DOHH2 (cell line): ENCODE results near the gene MYOZ3.

Experiments
- H3F3A ChIP-seq: fragments of 200-600 bp; sonication (generic), shearing (Covaris generic); 2 replicates; pipeline ENCODE4 v1.6.0; 2016; ENCODE audit warnings: antibody characterized with exemption, mild to moderate bottlenecking; ENCODE audit not compliant: control insufficient read depth, insufficient read depth
- H3K27ac ChIP-seq: fragments of 200-600 bp; sonication (generic); 2 replicates; pipeline ENCODE4 v1.5.1; 2014; ENCODE audit warnings: low read depth, mild to moderate bottlenecking, low read length, moderate library complexity
- H3K27me3 ChIP-seq: fragments of 200-600 bp; sonication (generic); 2 replicates; pipeline ENCODE4 v1.6.1; 2014; ENCODE audit warnings: mild to moderate bottlenecking, low read length, mixed read lengths; ENCODE audit not compliant: control insufficient read depth
- H3K36me3 ChIP-seq: fragments of 200-600 bp; sonication (generic); 2 replicates; pipeline ENCODE4 v1.6.1; 2014; ENCODE audit warnings: mild to moderate bottlenecking, low read length, moderate library complexity, mixed read lengths; ENCODE audit not compliant: control insufficient read depth
- H3K4me1 ChIP-seq: fragments of 200-600 bp; sonication (generic); 2 replicates; pipeline ENCODE4 v1.6.1; 2014; ENCODE audit warnings: mild to moderate bottlenecking, low read length, mixed read lengths; ENCODE audit not compliant: control insufficient read depth
- H3K4me2 ChIP-seq: fragments of 200-600 bp; sonication (generic); 2 replicates; pipeline ENCODE4 v1.6.0; 2014; ENCODE audit warnings: mild to moderate bottlenecking, low read length, moderate library complexity
- H3K4me3 ChIP-seq: fragments of 200-600 bp; sonication (generic); 2 replicates; pipeline ENCODE4 v1.5.1; 2014; ENCODE audit warnings: mild to moderate bottlenecking, low read length, mixed read lengths
- H3K79me2 ChIP-seq: fragments of 200-600 bp; sonication (generic); 2 replicates; pipeline ENCODE4 v1.6.1; 2014; ENCODE audit warnings: mild to moderate bottlenecking, low read length, mixed read lengths; ENCODE audit not compliant: control insufficient read depth
- H3K9me2 ChIP-seq: fragments of 200-600 bp; sonication (generic); replicated peaks from 2 replicates; pipeline ENCODE4 v1.6.1; 2014; ENCODE audit warnings: mild to moderate bottlenecking, low read length, mixed read lengths; ENCODE audit not compliant: control insufficient read depth
- H3K9me3 ChIP-seq: fragments of 200-600 bp; sonication (generic); 2 replicates; pipeline ENCODE4 v1.6.1; 2014; ENCODE audit warnings: antibody characterized with exemption, low read length, mixed read lengths; ENCODE audit not compliant: control insufficient read depth, insufficient read depth
- H4K20me1 ChIP-seq: fragments of 200-600 bp; sonication (generic); 2 replicates; pipeline ENCODE4 v1.6.0; 2014; ENCODE audit warnings: low read depth, mild to moderate bottlenecking, antibody characterized with exemption, low read length, moderate library complexity; ENCODE audit not compliant: control insufficient read depth, insufficient read depth
- EZH2phosphoT487 ChIP-seq: fragments of 200-600 bp; sonication (generic); IDR thresholded peaks from 2 replicates; pipeline ENCODE4 v1.6.1; 2017; ENCODE audit warnings: borderline replicate concordance, mild to moderate bottlenecking, antibody characterized with exemption, low read length, moderate library complexity, mixed read lengths
- TF ChIP-seq, protein P1 (sequence below): fragments of 200-600 bp; sonication (generic); IDR thresholded peaks from one replicate; pipeline ENCODE4 v1.5.1; 2014; ENCODE audit warnings: antibody characterized with exemption, mild to moderate bottlenecking, low read depth, low read length; ENCODE audit not compliant: poor library complexity, severe bottlenecking

MYOZ3 gene

DNA sequence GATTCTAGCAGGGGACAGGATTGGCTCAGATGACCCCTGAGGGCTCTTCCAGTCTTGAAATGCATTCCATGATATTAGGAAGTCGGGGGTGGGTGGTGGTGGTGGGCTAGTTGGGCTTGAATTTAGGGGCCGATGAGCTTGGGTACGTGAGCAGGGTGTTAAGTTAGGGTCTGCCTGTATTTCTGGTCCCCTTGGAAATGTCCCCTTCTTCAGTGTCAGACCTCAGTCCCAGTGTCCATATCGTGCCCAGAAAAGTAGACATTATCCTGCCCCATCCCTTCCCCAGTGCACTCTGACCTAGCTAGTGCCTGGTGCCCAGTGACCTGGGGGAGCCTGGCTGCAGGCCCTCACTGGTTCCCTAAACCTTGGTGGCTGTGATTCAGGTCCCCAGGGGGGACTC is 2.9 kb upstream of the MYOZ3 start:
- Histone ChIP-seq H3K4me1 (peaks cover 12% of the 10 kb centered on the region), H3K27me3 (peaks cover 14% of the 10 kb centered on the region), H3K4me3 (no peak overlapping the region), H3K9me3 (no peaks in the 10 kb centered on the region), H3K9me2 (no peaks in the 10 kb centered on the region), H3K79me2 (no peaks in the 10 kb centered on the region), H3F3A (no peaks in the 10 kb centered on the region), H3K27ac (no peak overlapping the region), H3K36me3 (no peaks in the 10 kb centered on the region), H4K20me1 (no peaks in the 10 kb centered on the region), H3K4me2 (no peak overlapping the region)
- no peak for TF ChIP-seq EZH2phosphoT487
- TF ChIP-seq, protein P1, sequence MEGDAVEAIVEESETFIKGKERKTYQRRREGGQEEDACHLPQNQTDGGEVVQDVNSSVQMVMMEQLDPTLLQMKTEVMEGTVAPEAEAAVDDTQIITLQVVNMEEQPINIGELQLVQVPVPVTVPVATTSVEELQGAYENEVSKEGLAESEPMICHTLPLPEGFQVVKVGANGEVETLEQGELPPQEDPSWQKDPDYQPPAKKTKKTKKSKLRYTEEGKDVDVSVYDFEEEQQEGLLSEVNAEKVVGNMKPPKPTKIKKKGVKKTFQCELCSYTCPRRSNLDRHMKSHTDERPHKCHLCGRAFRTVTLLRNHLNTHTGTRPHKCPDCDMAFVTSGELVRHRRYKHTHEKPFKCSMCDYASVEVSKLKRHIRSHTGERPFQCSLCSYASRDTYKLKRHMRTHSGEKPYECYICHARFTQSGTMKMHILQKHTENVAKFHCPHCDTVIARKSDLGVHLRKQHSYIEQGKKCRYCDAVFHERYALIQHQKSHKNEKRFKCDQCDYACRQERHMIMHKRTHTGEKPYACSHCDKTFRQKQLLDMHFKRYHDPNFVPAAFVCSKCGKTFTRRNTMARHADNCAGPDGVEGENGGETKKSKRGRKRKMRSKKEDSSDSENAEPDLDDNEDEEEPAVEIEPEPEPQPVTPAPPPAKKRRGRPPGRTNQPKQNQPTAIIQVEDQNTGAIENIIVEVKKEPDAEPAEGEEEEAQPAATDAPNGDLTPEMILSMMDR: no peak

- H3K27me3 ChIP-seq: peaks cover 10% of the 10 kb centered on the region
- H3F3A ChIP-seq: no peaks in the 10 kb centered on the region
- no peak overlapping the region for H3K4me2 ChIP-seq
- no peaks in the 10 kb centered on the region for H3K36me3 ChIP-seq
- H3K4me1 ChIP-seq: peaks cover 12% of the 10 kb centered on the region
- H3K9me3 ChIP-seq: no peaks in the 10 kb centered on the region
- TF ChIP-seq EZH2phosphoT487: no peak
- TF ChIP-seq, protein P1: no peak
- H3K9me2 ChIP-seq: no peaks in the 10 kb centered on the region
- H3K79me2 ChIP-seq: no peaks in the 10 kb centered on the region
- H3K4me3 ChIP-seq: no peak overlapping the region
- H4K20me1 ChIP-seq: no peaks in the 10 kb centered on the region
- H3K27ac ChIP-seq: no peak overlapping the region
Observed at GRCh38 chr5:150658699-150659265, 2.3 kb upstream of the MYOZ3 start.

DNA sequence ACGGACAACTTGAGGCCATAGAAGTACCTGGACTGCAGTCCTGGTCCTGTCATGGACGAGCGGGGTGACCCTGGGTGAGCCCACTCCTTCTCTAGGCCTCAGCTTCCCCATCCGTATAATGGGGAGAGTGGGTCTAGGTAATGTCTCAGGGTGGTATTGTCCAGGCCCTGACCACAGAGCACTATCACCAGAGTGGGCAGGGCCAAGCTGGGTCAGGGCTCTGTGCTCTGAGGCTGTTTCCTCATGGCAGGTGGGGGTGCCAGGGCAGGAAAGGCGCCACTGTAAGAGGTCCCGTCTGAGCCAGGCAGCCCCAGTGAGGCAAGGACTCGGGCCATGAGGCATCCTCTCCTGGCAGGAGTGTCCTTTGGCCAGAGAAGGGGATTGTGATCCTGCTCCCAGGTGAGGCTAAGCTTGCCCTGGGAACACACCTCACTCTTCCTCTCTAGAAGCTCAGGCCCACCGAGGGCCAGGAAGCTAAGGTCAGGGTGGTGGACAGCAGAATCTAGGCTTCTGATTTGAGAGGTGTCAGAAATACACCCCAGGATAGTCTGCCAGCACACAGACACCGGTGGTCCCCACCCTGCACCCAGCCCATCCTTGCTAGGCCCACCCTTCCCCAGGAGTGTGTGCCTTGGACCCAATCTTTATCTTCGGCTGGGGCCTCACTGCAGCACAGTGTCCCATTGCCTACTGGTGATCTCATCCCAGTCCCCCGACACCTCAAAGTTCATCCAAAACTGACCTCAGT is 1.5 kb upstream of the MYOZ3 start:
- Histone ChIP-seq H4K20me1 (no peaks in the 10 kb centered on the region), H3K9me2 (no peaks in the 10 kb centered on the region), H3K4me1 (peaks cover 12% of the 10 kb centered on the region), H3K27me3 (peaks cover 8% of the 10 kb centered on the region; the same call in 1 of the 2 replicates), H3K79me2 (no peaks in the 10 kb centered on the region), H3K36me3 (no peaks in the 10 kb centered on the region), H3K4me3 (no peak overlapping the region), H3K27ac (no peak overlapping the region), H3K4me2 (no peak overlapping the region), H3F3A (no peaks in the 10 kb centered on the region), H3K9me3 (no peaks in the 10 kb centered on the region)
- TF ChIP-seq, protein P1: no peak
- TF ChIP-seq EZH2phosphoT487: no peak
